Activated CD4-positive, alpha-beta T cell treated with anti-CD3 and anti-CD28 coated beads, Interleukin-2, amount 50 U/mL, for 16 hours (primary cell): ENCODE results near the gene AK8.

Source experiments
- DNase-seq: peaks from one replicate; pipeline ENCODE4 v3.0.0-alpha.2; 2020

AK8 gene

DNA sequence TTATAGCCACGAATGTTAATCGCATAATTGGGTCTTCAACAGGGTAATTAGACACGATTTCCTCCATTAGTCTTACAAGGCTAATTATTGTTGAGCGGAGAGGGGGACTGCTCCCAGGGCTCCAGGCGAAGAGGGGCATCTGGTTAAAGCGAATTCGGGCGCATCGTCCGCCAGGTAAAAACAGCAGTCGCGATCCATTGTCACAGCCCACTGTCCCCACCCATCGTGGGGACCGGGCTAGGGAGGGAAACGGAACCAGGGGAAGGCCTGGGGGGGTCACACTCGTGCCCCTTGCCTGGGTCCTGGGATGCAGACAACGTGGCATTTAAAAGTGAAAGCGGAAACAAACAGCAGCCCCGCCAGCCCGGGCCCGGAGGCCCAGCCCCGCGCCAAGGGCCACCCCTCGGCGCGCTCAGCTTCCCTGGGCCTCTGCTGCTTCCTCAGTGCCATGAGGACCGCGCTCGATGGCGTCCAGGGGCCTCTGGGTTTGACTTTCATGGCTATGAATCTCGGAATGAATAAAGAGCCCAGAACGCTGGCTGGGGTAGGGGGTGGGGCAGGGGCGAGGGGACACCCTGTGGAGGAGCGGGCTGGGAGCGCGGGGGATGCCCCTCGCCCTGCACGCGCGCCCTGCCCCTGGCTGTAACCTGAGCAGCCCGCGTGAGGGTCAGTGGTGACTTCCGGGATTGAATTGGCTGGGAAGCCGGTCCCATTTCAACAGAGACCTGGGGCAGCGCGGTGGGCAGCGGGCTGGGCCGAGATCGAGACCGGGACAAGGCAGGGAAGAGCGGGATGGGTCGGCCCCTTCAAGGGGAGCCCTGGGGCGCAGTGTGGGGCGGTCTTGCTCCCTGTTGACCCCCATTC is 107.9 kb downstream of the AK8 start:
- DNase-seq = peak; percentile 77

DNA sequence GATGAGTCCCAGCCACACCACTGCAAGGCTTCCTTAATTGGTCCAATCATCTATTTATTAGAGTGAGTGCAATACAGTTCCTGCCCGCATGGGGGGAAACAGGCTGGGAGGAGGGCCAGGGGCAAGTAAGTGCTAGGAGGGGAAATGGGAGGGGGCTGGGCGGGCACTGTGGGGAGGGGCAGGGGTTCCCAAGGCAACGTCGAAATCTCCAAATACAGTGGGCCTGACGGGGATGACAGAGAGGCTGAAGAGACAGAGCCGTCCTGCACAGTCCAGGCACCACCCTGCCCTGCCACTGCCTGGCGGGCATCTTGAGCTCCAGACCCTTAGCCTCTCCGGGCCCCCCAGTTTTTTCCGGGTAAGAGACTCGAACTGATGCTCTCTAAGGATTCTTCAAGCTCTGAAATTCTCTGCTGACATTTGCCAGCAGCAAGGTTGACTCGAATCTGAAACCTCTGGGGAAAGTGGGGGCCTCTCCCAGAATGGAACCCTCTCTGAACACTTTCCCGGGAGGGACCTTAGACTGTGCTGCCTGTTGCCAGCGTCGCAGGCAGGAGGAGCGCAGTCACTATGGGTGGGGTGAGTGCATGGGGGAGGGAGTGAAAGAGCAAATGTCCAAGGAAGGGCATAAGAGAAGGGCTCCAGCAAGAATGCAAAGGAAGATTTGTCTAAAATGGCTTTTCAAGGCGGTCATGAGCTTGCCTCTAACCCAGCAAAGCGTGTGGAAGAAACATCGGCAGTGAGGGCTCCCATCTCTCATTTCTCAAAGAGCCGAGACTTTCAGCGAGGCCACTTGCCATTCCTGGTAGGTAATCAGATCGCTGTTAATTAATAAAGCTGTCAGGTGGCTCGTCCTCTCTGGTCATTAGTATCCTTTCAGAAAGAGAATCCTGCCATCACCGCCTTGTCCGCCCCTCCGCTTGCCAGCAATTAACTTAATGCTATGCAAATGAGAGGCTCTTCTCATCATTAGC is 108.9 kb downstream of the AK8 start:
- peak; percentile 76 for DNase-seq

DNA sequence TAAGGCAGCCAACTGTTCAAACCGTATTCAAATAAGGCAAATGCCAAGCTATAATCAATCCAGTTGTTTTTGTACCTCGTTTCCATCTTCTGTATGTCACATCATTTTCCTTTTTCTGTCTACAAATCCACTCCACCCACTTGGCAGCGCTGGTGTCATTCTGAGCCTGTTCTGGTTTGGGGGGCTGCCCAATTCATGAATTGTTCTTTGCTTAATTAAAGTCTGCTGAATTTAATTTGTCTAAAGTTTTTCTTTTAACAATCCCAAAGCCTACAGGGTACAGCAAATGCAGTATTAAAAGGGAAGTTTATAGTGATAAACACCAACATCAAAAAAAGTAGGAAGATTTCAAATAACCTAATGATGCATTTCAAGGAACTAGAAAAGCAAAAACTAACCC is 114.5 kb downstream of the AK8 start:
- DNase-seq = no peak

DNA sequence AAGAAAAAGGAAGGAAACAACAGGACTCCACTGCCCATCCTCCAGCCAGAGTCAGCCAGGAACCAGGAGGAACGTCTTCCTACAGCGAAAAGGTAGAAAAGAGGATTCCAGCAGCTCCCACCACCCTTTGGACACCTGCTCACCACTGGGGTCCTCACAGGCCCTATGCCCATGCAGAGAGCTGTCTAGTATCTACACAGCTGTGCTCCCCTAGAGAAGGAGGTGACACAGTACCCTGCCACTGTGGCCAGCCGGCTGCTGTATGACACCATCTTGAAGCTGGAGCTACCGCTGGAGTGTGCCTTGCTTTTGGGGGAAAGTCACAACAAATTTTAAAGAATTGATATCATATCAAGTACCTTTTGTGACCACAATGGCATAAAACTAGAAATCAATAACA is 115.2 kb downstream of the AK8 start:
- DNase-seq = no peak

DNA sequence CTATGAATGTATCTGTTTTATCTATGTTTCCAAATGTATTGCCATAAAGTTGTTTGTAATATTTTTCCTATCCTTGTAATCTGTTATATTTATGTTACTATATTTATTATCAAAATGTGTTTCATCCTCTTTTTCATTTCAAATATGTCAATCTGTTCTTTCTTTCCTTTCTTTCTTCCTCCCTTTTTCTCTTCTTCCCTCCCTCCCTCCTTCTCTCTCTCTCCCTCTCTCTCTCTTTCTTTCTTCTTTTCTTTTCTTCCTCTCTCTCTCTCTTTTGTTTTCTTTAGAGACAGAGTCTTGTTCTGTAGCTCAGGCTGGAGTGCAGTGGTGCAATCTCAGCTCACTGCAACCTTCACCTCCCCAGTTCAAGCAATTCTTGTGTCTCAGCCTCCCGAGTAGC is 116.5 kb downstream of the AK8 start:
- no peak for DNase-seq

- no peak for DNase-seq
Measured at GRCh38 chr9:132760057-132760456, 118.0 kb downstream of the AK8 start.

DNA sequence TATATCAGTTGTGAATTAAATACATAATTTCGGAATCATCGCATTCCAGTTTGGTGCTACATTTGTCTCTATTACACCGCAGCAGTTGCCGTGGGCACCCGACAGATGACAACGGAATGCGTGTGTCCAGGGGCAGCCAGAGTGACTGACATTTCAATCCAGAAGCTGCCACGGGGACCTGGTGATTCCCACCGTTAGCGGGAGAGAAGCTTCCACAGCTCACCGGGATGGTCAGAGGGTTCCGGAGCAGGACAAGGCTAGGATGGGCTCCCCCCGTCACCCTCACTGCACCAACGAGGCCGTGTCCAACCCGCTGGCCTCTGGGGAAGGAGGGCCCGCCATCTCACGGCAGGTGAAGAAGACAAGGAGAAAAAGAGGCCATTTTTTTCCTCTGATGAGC is 121.1 kb downstream of the AK8 start:
- DNase-seq = no peak

- no peak for DNase-seq
Measured at GRCh38 chr9:132756214-132756845, 121.8 kb downstream of the AK8 start.

GRCh38 chr9:132755096-132755495 is 123.0 kb downstream of the AK8 start:
- DNase-seq = no peak

GRCh38 chr9:132754236-132754635 is 123.8 kb downstream of the AK8 start:
- no peak for DNase-seq

DNA sequence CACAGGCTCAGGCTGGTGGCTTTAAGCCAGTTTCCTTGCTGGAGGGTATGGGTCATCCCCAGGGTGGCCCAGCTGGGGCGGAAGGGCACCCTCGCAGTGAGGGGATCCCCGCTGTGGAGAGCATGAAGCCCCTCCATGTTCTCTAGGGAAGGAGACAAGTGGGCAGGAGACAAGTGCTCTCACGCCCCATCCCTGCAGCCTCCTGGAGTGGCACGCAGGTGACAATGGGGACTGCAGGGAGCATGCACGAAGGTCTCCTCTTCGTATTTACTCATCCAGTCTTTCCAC is 124.5 kb downstream of the AK8 start:
- DNase-seq = no peak

GRCh38 chr9:132752877-132753592 is 125.0 kb downstream of the AK8 start:
- DNase-seq = no peak

- no peak for DNase-seq
Measured at GRCh38 chr9:132750668-132751067, 127.4 kb downstream of the AK8 start.

DNA sequence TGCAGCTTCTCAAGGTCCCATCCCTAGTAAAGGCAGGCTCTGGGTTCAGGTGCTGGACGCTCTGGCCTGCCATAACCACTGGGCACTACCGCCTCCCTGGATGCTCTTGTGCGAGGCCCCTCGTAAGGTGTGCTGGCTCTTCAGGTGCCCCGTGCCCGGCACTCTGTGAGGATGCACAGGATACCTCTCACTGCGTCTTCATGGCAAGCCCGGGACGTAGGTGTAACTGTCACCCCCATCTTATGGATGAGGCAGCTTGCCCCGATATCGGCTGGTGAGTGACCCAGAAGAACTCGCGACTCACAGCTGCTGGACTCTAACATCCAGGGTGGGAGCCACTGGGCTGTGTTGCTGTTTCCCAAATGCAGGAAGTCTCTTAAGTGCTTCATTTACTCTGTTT is 128.8 kb downstream of the AK8 start:
- DNase-seq = no peak

DNA sequence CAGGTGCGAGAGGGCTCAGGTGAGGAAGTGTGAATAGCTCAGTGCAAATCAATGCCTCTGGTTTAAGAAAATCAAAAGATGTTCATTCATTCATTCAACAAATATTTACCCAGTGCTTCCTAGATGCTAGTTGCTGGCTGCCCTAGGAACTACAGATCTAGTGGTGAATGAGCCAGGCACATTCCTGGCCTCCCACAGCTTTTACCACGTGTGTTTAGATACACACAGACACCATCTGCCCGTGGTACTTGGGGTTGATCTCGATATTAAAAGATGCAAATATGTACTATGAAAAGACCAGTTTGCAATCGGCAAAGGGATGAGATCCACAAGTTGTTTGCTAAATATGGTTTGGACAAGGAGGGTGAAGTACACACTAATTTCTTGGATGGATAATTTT is 129.6 kb downstream of the AK8 start:
- no peak for DNase-seq

GRCh38 chr9:132745756-132746709 is 132.1 kb downstream of the AK8 start:
- no peak for DNase-seq

GRCh38 chr9:132744881-132745755 is 133.0 kb downstream of the AK8 start:
- DNase-seq = no peak

- no peak for DNase-seq
Measured at GRCh38 chr9:132743931-132744479, 134.1 kb downstream of the AK8 start.

DNA sequence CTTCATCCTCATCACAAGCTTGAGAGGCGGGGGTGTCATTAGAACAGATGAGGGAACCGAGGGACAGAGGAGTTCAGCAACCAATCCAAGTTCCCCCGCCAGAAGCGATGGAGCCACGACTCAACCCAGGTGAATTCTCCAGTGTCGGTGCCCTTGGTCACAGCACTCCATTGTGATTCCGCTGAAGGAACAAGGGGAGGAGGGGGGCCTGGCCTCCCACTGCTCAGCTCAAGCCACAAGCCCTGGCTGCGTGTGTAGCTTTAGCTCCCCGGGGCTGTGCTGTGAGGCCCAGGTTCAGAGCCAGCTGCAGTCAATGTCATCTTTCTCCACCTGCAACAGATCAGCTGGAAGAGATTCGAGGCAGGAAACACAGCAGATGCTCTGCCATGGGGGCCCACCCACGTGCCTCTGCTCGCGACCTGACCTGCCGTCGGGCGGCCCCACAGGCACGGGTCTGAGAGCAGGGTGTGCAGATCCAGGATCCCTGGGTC is 135.2 kb downstream of the AK8 start:
- no peak for DNase-seq
